Cardiac muscle cell (in vitro differentiated cells and primary cell): ENCODE measurements around the gene BIN1. TPM values are rescaled to one million over a fixed set of nuclear protein-coding genes. Genes with fewer than 3 reads are reported as not detected.
A peak's percentile ranks its signal among the peaks of the same experiment; 100 is the strongest.

Experiments used
- DNase-seq, 2 donors: peaks; one replicate each; pipeline versions ENCODE4 v3.0.0 to v3.0.0-alpha.2; 2010 to 2017; ENCODE audit warnings: low read depth in 1 of 2, low spot score in 1 of 2
- H3K27ac ChIP-seq: fragments of 200-600 bp; sonication (generic); 2 replicates; pipeline ENCODE4 v1.5.1; 2016
- H3K27me3 ChIP-seq: fragments of 200-600 bp; sonication (generic); 2 replicates; pipeline ENCODE4 v1.6.0; 2016; ENCODE audit warnings: control low read depth
- H3K36me3 ChIP-seq: fragments of 200-600 bp; sonication (generic); 2 replicates; pipeline ENCODE4 v1.5.1; 2016; ENCODE audit warnings: control low read depth
- H3K4me1 ChIP-seq: fragments of 200-600 bp; sonication (generic); 2 replicates; pipeline ENCODE4 v1.8.1; 2017; ENCODE audit warnings: low read depth, mild to moderate bottlenecking, mixed run types
- H3K4me3 ChIP-seq: fragments of 200-600 bp; sonication (generic); 2 replicates; pipeline ENCODE4 v1.5.1; 2016; ENCODE audit warnings: mild to moderate bottlenecking
- H3K9me3 ChIP-seq: fragments of 200-600 bp; sonication (generic); 2 replicates; pipeline ENCODE4 v1.5.1; 2017; ENCODE audit warnings: low read depth, mild to moderate bottlenecking, control low read depth
- polyA plus RNA-seq: library from polyadenylated mRNA; unstranded; fragments of >200 nt; fragmentation: Nextera tagmentation; extraction: Ambion mirVana; gene quantifications from 2 replicates; pipeline ENCODE4 v1.2.1, GENCODE V29; 2016
- total RNA-seq: library from RNA; depleted of rRNA; stranded (reverse); fragments of >200 nt; gene quantifications from 2 replicates; pipeline ENCODE4 v1.2.3, GENCODE V29; 2016
- TF ChIP-seq, protein P1 (sequence below): IDR thresholded peaks from 2 replicates; pipeline ENCODE4 v1.5.1; 2012; ENCODE audit warnings: low read depth, mild to moderate bottlenecking, low read length

The BIN1 gene
- total and polyA plus RNA-seq, 2 experiments from 2014 or later = 44.7 to 94.9 TPM

DNA sequence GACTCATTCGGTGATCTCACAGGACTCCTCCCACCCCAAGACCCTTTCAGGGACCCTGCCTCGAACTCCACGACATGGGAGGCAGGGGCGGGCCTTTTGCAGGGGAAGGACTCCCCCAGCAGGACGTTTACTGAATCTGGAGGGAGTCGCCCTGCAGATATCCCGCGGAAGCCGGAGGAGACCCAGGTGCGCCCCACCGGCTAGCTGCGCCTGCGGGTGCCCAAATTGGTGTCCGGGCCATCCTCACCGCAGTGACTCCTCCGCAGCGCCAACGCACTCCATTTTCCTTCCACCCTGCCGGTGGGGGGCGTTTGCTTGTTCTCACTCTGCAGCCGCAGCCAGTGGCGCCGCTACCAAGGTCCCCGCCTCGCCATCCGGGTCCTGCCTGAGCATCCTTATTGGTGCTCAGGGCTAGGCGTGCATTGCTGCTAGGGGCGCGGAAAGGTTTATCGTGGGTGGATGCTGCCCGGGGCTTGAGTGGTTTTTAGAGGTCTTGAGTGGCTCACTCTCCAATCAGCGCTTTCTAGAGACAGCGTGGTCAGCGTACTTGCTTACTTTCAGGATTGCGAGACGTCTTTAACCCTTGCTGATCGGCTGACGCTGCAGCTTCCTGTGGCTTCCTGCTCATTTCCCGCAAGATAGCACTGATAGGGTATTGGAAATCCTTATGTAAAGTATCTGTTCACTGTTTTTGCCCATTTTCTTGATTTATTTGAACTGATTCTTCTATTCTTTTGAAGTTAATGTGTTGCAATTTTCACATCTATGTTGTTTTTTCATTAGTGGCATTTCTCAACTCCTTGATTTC, 81.4 kb downstream of the BIN1 start:
- peak overlapping the region; percentile 6 for H3K27ac ChIP-seq
- TF ChIP-seq, protein P1, sequence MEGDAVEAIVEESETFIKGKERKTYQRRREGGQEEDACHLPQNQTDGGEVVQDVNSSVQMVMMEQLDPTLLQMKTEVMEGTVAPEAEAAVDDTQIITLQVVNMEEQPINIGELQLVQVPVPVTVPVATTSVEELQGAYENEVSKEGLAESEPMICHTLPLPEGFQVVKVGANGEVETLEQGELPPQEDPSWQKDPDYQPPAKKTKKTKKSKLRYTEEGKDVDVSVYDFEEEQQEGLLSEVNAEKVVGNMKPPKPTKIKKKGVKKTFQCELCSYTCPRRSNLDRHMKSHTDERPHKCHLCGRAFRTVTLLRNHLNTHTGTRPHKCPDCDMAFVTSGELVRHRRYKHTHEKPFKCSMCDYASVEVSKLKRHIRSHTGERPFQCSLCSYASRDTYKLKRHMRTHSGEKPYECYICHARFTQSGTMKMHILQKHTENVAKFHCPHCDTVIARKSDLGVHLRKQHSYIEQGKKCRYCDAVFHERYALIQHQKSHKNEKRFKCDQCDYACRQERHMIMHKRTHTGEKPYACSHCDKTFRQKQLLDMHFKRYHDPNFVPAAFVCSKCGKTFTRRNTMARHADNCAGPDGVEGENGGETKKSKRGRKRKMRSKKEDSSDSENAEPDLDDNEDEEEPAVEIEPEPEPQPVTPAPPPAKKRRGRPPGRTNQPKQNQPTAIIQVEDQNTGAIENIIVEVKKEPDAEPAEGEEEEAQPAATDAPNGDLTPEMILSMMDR = peak; percentile 53
- H3K4me3 ChIP-seq = peak overlapping the region; percentile 38
- DNase-seq = peak; percentile 91 to 94
- no peaks in the 10 kb centered on the region for H3K4me1 ChIP-seq
- no peaks in the 10 kb centered on the region for H3K27me3 ChIP-seq
- no peaks in the 10 kb centered on the region for H3K9me3 ChIP-seq
- H3K36me3 ChIP-seq = no peaks in the 10 kb centered on the region

DNA sequence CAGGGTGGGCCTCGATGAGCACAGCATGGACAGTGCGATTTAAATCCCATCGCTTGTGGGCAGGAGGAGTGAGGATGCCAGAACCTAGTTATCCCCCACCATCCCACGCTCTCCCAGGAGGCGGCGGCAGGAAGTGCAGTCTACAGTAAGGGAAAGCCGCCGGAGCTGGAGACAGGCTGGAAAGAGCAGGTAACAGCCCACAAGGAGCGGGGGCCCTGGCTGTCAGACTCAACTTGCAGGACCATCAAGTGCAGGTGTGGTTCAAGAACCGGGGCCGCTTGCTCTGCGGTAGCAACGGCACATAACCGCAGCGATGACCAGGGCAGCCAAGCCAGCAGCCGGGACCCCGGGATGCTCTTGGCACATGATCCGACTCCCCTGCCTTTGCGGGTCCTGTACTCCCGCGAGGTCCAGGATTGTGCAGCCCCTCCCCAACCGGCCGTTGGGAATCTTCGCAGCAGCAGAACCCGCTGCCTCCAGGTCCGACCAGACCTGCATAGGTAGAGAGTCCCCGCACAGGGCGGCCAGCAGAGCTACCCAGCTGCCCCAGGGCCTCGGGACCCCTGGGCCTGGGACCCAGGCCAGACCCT, 82.1 kb downstream of the BIN1 start:
- no peaks in the 10 kb centered on the region for H3K36me3 ChIP-seq

DNA sequence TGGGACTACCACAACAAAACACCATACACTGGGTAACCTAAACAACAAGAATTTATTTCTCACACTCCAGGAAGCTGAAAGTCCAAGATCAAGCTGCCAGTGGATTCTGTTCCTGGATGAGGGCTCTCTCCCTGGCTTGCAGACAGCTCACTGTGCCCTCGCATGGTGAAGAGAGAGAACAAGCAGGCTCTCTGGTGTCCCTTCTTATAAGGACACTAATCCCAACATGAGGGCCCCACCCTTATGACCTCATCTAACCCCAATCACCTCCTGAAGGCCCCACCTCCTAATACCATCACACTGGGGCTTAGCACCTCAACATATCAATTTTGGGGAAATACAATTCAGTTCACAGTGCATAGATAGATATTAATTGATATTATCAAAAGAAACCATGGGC, 83.5 kb downstream of the BIN1 start:
- DNase-seq = no peak
- Histone ChIP-seq H3K4me1 (no peaks in the 10 kb centered on the region), H3K36me3 (no peaks in the 10 kb centered on the region), H3K27me3 (no peaks in the 10 kb centered on the region), H3K27ac (no peak overlapping the region), H3K4me3 (no peak overlapping the region), H3K9me3 (no peaks in the 10 kb centered on the region)
- TF ChIP-seq, protein P1 = no peak

More for the DNA sequence above, 82.1 kb downstream of the BIN1 start:
- no peaks in the 10 kb centered on the region for H3K9me3 ChIP-seq
- no peaks in the 10 kb centered on the region for H3K4me1 ChIP-seq
- H3K27me3 ChIP-seq = no peaks in the 10 kb centered on the region
- peak overlapping the region; percentile 6 for H3K27ac ChIP-seq
- TF ChIP-seq, protein P1 = peak; percentile 46
- DNase-seq = peak; percentile 55 to 64
- peak overlapping the region; percentile 38 for H3K4me3 ChIP-seq

DNA sequence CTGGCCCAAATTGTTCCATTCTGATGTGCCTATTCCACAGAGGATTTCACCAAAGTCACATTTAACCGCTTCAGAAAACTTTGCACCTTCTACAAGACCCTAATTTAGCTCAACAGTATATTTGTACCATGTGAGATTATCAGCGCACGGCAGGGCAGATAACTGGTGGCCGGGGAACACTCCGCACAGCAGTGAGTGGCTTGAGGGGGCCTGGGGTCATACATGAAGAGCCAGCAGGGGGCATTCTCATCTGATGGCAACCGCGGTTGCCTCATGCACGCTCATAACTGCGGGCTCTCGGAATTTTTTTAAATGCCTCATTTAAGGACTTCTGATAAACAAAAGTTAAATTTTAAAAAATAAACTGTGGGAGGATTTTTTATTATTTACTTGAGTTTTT, 84.1 kb downstream of the BIN1 start:
- no peaks in the 10 kb centered on the region for H3K27me3 ChIP-seq
- H3K9me3 ChIP-seq = no peaks in the 10 kb centered on the region
- no peaks in the 10 kb centered on the region for H3K36me3 ChIP-seq
- no peaks in the 10 kb centered on the region for H3K4me1 ChIP-seq
- TF ChIP-seq, protein P1 = no peak
- no peak overlapping the region for H3K4me3 ChIP-seq
- H3K27ac ChIP-seq = no peak overlapping the region
- DNase-seq = no peak

- DNase-seq = no peak
- no peaks in the 10 kb centered on the region for H3K36me3 ChIP-seq
- TF ChIP-seq, protein P1 = no peak
- no peak overlapping the region for H3K27ac ChIP-seq
- H3K9me3 ChIP-seq = no peaks in the 10 kb centered on the region
- no peaks in the 10 kb centered on the region for H3K27me3 ChIP-seq
- no peaks in the 10 kb centered on the region for H3K4me1 ChIP-seq
- H3K4me3 ChIP-seq = no peak overlapping the region
These were observed 86.4 kb downstream of the BIN1 start for GRCh38 chr2:127020536-127020935.
